Fibroblast of lung (primary cell): ENCODE data around the gene ZNF441. TPM values are rescaled to one million over a fixed set of nuclear protein-coding genes. Genes with fewer than 3 reads are reported as not detected.

Source experiments
- DNase-seq, 2 donors: peaks; one replicate each; pipeline versions ENCODE4 v3.0.0 to v3.0.0-alpha.2; 2010; ENCODE audit warnings: low read depth in 2 of 2
- H2AFZ ChIP-seq: 2 replicates; pipeline ENCODE4 v1.5.1; 2012; ENCODE audit warnings: low read length, control low read depth, inconsistent platforms
- H3K27ac ChIP-seq: 2 replicates; pipeline ENCODE4 v1.5.1; 2011; ENCODE audit warnings: low read length, control low read depth; ENCODE audit not compliant: insufficient read depth
- H3K27me3 ChIP-seq: 2 replicates; pipeline ENCODE4 v1.5.1; 2011; ENCODE audit warnings: mild to moderate bottlenecking, low read length; ENCODE audit not compliant: control insufficient read depth, insufficient read depth
- H3K36me3 ChIP-seq: 2 replicates; pipeline ENCODE4 v1.5.1; 2011; ENCODE audit warnings: low read length; ENCODE audit not compliant: control insufficient read depth, insufficient read depth
- H3K4me1 ChIP-seq: 2 replicates; pipeline ENCODE4 v1.5.1; 2011; ENCODE audit warnings: low read length; ENCODE audit not compliant: control insufficient read depth, insufficient read depth; ENCODE audit errors: extremely low read depth
- H3K4me2 ChIP-seq: 2 replicates; pipeline ENCODE4 v1.5.1; 2011; ENCODE audit warnings: low read length, control low read depth; ENCODE audit not compliant: insufficient read depth; ENCODE audit errors: extremely low read depth
- H3K4me3 ChIP-seq, 4 experiments: fragments of 200-600 bp in 1 of 4; sonication (generic) in 1 of 4; replicated peaks in 1 of 4; 2 replicates each; pipeline ENCODE4 v1.5.1; 2011 to 2016; ENCODE audit warnings: low read length in 4 of 4, low read depth in 3 of 4, mild to moderate bottlenecking in 3 of 4, control low read depth in 2 of 4, inconsistent platforms in 1 of 4, mixed read lengths in 1 of 4; ENCODE audit not compliant: insufficient read depth in 1 of 4; ENCODE audit errors: control extremely low read depth in 1 of 4
- H3K79me2 ChIP-seq: 2 replicates; pipeline ENCODE4 v1.5.1; 2012; ENCODE audit warnings: mild to moderate bottlenecking, low read length, inconsistent platforms; ENCODE audit not compliant: control insufficient read depth, insufficient read depth
- H3K9ac ChIP-seq: 2 replicates; pipeline ENCODE4 v1.5.1; 2011; ENCODE audit warnings: mild to moderate bottlenecking, low read length, control low read depth; ENCODE audit not compliant: insufficient read depth
- H3K9me3 ChIP-seq: 2 replicates; pipeline ENCODE4 v1.5.1; 2012; ENCODE audit warnings: low read depth, low read length; ENCODE audit not compliant: control insufficient read depth, insufficient read depth
- H4K20me1 ChIP-seq: 2 replicates; pipeline ENCODE4 v1.5.1; 2011; ENCODE audit warnings: low read length; ENCODE audit not compliant: control insufficient read depth, insufficient read depth; ENCODE audit errors: extremely low read depth
- EZH2 ChIP-seq: IDR thresholded peaks from 2 replicates; pipeline ENCODE4 v1.5.1; 2012; ENCODE audit warnings: low read length, control low read depth, mild to moderate bottlenecking; ENCODE audit errors: missing control alignments
- polyA plus RNA-seq, 2 donors: library from polyadenylated mRNA; depleted of rRNA in 1 of 2; stranded (reverse) in 1 of 2; unstranded in 1 of 2; fragments of >200 nt; gene quantifications; 2 replicates each; pipeline ENCODE4 v1.2.1, GENCODE V29; 2011 to 2012; ENCODE audit warnings: missing spikeins in 1 of 2
- total RNA-seq: library from RNA; depleted of rRNA; stranded (reverse); fragments of >200 nt; gene quantifications from 2 replicates; pipeline ENCODE4 v1.2.1, GENCODE V29; 2014
- TF ChIP-seq, protein P1 (sequence below), 2 donors: IDR thresholded peaks in 1 of 2; conservative IDR thresholded peaks in 1 of 2; 1 replicate in 1 of 2; 2 replicates in 1 of 2; pipeline ENCODE4 v1.5.1; 2011 to 2012; ENCODE audit warnings: low read length in 2 of 2, control low read depth in 1 of 2, inconsistent platforms in 1 of 2, low read depth in 1 of 2, mild to moderate bottlenecking in 1 of 2

Gene ZNF441
- total and polyA plus RNA-seq, 2 donors (not counting 1 experiment from before 2014, with no cell fraction given): 5.4 to 21.1 TPM

DNA sequence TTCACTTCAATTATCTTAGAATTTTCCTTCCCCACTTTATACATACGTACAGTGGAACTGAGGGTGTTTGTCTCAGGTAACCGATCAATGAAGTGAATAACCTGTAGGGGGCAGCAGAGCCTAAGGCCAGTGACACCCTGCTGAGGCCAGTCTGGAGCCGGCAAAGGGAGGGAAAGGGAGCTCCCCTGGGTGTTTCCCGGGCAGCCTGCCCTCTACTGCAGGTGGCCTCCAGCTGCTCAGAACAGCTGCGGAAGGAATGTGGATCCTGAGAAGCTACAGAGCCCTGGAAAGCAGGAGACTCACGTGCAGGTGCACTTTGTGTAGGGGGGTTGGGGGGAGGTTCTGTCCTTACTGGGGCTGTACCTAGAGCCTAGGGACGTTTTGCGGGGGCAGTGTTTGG lies 30.7 kb downstream of the ZNF441 start:
- no peaks in the 10 kb centered on the region for H3K27me3 ChIP-seq
- no peaks in the 10 kb centered on the region for H3K9me3 ChIP-seq
- H4K20me1 ChIP-seq: no peaks in the 10 kb centered on the region
- H3K4me2 ChIP-seq: peak overlapping the region; percentile 70
- no peaks in the 10 kb centered on the region for H3K79me2 ChIP-seq
- H3K36me3 ChIP-seq: no peaks in the 10 kb centered on the region
- peaks cover 4% of the 10 kb centered on the region for H3K4me1 ChIP-seq
- H2AFZ ChIP-seq: no peak overlapping the region
- peak; percentile 69 to 90 for DNase-seq
- no peak overlapping the region for H3K27ac ChIP-seq
- no peak overlapping the region for H3K9ac ChIP-seq
- TF ChIP-seq, protein P1, sequence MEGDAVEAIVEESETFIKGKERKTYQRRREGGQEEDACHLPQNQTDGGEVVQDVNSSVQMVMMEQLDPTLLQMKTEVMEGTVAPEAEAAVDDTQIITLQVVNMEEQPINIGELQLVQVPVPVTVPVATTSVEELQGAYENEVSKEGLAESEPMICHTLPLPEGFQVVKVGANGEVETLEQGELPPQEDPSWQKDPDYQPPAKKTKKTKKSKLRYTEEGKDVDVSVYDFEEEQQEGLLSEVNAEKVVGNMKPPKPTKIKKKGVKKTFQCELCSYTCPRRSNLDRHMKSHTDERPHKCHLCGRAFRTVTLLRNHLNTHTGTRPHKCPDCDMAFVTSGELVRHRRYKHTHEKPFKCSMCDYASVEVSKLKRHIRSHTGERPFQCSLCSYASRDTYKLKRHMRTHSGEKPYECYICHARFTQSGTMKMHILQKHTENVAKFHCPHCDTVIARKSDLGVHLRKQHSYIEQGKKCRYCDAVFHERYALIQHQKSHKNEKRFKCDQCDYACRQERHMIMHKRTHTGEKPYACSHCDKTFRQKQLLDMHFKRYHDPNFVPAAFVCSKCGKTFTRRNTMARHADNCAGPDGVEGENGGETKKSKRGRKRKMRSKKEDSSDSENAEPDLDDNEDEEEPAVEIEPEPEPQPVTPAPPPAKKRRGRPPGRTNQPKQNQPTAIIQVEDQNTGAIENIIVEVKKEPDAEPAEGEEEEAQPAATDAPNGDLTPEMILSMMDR (conservative IDR thresholded peaks at IDR 0.05 in 1 of 2, IDR thresholded peaks at IDR 0.05 in 1 of 2; ENCODE audit: low read depth in 1 of 2, low read length in 2 of 2): peak; percentile 83 to 85
- TF ChIP-seq EZH2: no peak
- H3K4me3 ChIP-seq: peak overlapping the region in 1 of 4 experiments; percentile 83

GRCh38 chr19:11798391-11799330 lies 31.9 kb downstream of the ZNF441 start, which contains the start of gene ZNF491:
Gene ZNF491, plus strand, starts transcription at chr19:11798523. Its CDS starts 7,431 bp downstream, at chr19:11805954.
- H3K4me3 ChIP-seq: peak within 1 kb of the TSS; percentile 65 to 83 (median 74)
- no peaks in the 10 kb centered on the region for H3K9me3 ChIP-seq
- no peaks in the 10 kb centered on the region for H3K79me2 ChIP-seq
- H2AFZ ChIP-seq: peak within 1 kb of the TSS; percentile 83
- H3K9ac ChIP-seq: peak within 1 kb of the TSS; percentile 51
- TF ChIP-seq EZH2: no peak
- TF ChIP-seq, protein P1 (conservative IDR thresholded peaks at IDR 0.05 in 1 of 2, IDR thresholded peaks at IDR 0.05 in 1 of 2; ENCODE audit: low read depth in 1 of 2, low read length in 2 of 2): no peak
- DNase-seq: peak; percentile 86 to 88
- peaks cover 4% of the 10 kb centered on the region for H3K4me1 ChIP-seq
- no peaks in the 10 kb centered on the region for H4K20me1 ChIP-seq
- H3K36me3 ChIP-seq: no peaks in the 10 kb centered on the region
- no peaks in the 10 kb centered on the region for H3K27me3 ChIP-seq
- H3K27ac ChIP-seq: peak within 1 kb of the TSS; percentile 11
- peak within 1 kb of the TSS; percentile 89 for H3K4me2 ChIP-seq

- peak in 1 of 2 donors; percentile 27 for DNase-seq
These were observed 39.7 kb downstream of the ZNF441 start for GRCh38 chr19:11806354-11807098.

More at GRCh38 chr19:11806354-11807098, 39.7 kb downstream of the ZNF441 start:
- no peaks in the 10 kb centered on the region for H3K27me3 ChIP-seq
- H3K27ac ChIP-seq: no peak overlapping the region
- no peaks in the 10 kb centered on the region for H4K20me1 ChIP-seq
- no peaks in the 10 kb centered on the region for H3K4me1 ChIP-seq
- TF ChIP-seq EZH2: no peak
- peaks cover 4% of the 10 kb centered on the region for H3K9me3 ChIP-seq
- H2AFZ ChIP-seq: no peak overlapping the region
- no peak overlapping the region for H3K4me2 ChIP-seq
- no peak overlapping the region for H3K4me3 ChIP-seq
- no peaks in the 10 kb centered on the region for H3K79me2 ChIP-seq
- H3K9ac ChIP-seq: no peak overlapping the region
- H3K36me3 ChIP-seq: no peaks in the 10 kb centered on the region
